Glutamatergic neuron (in vitro differentiated cells): ENCODE measurements around the gene PSRC1. TPM values are rescaled to one million over a fixed set of nuclear protein-coding genes. Genes with fewer than 3 reads are reported as not detected.

Experiments
- DNase-seq: peaks from one replicate; pipeline ENCODE4 v3.0.0; 2022
- H3K27ac Mint-ChIP-seq: one replicate; pipeline ENCODE4 v1.8.0; 2020; ENCODE audit warnings: mild to moderate bottlenecking, mixed read lengths, inconsistent platforms; ENCODE audit not compliant: unreplicated experiment
- H3K27me3 Mint-ChIP-seq: one replicate; pipeline ENCODE4 v1.8.0; 2020; ENCODE audit warnings: mild to moderate bottlenecking, moderate library complexity, mixed read lengths, inconsistent platforms; ENCODE audit not compliant: unreplicated experiment
- H3K36me3 Mint-ChIP-seq: one replicate; pipeline ENCODE4 v1.8.0; 2020; ENCODE audit warnings: mild to moderate bottlenecking, mixed read lengths, inconsistent platforms; ENCODE audit not compliant: unreplicated experiment
- H3K4me1 Mint-ChIP-seq: one replicate; pipeline ENCODE4 v1.8.0; 2020; ENCODE audit warnings: mild to moderate bottlenecking, low read depth, mixed read lengths, inconsistent platforms; ENCODE audit not compliant: unreplicated experiment
- H3K4me3 Mint-ChIP-seq: one replicate; pipeline ENCODE4 v1.8.0; 2020; ENCODE audit warnings: mild to moderate bottlenecking, mixed read lengths, inconsistent platforms; ENCODE audit not compliant: unreplicated experiment
- H3K9me3 Mint-ChIP-seq: one replicate; pipeline ENCODE4 v1.8.0; 2020; ENCODE audit warnings: mild to moderate bottlenecking, moderate library complexity, mixed read lengths, inconsistent platforms; ENCODE audit not compliant: unreplicated experiment
- CTCF ChIP-seq: fragments of 200-600 bp; sonication (generic); IDR thresholded peaks from one replicate; pipeline ENCODE4 v1.5.0; 2021; ENCODE audit not compliant: partially characterized antibody, unreplicated experiment
- total RNA-seq: library from RNA; stranded (reverse); fragmentation: NEBNext Ultra II Directional; extraction: Animal tissue kit (Norgen Biotek cat#: 25700); gene quantifications from one replicate; pipeline ENCODE4 v1.2.1, GENCODE V29; 2021; ENCODE audit not compliant: unreplicated experiment

PSRC1 gene
- total RNA-seq, 1 donor from 2014 or later = 13.9 TPM

GRCh38 chr1:109256085-109256484, 26.9 kb downstream of the PSRC1 start:
- Mint-ChIP-seq H3K4me1 (peaks cover 63% of the 10 kb centered on the region), H3K9me3 (peaks cover 24% of the 10 kb centered on the region), H3K4me3 (peak overlapping the region; percentile 97), H3K27ac (peak overlapping the region; percentile 100), H3K27me3 (peaks cover 29% of the 10 kb centered on the region), H3K36me3 (peaks cover 12% of the 10 kb centered on the region)
- no peak for TF ChIP-seq CTCF
- no peak for DNase-seq

GRCh38 chr1:109255678-109256077, 27.3 kb downstream of the PSRC1 start:
- peaks cover 62% of the 10 kb centered on the region for H3K4me1 Mint-ChIP-seq
- peak overlapping the region; percentile 100 for H3K27ac Mint-ChIP-seq
- peak overlapping the region; percentile 97 for H3K4me3 Mint-ChIP-seq
- H3K36me3 Mint-ChIP-seq = peaks cover 12% of the 10 kb centered on the region
- no peak for TF ChIP-seq CTCF
- H3K9me3 Mint-ChIP-seq = peaks cover 23% of the 10 kb centered on the region
- DNase-seq = peak; percentile 65
- H3K27me3 Mint-ChIP-seq = peaks cover 29% of the 10 kb centered on the region

- Mint-ChIP-seq H3K27ac (peak overlapping the region; percentile 100), H3K4me1 (peaks cover 58% of the 10 kb centered on the region), H3K4me3 (peak overlapping the region; percentile 97), H3K36me3 (peaks cover 12% of the 10 kb centered on the region), H3K27me3 (peaks cover 29% of the 10 kb centered on the region), H3K9me3 (peaks cover 22% of the 10 kb centered on the region)
- TF ChIP-seq CTCF = peak; percentile 11
- peak; percentile 66 for DNase-seq
Observed at GRCh38 chr1:109255097-109255651, 27.8 kb downstream of the PSRC1 start.

GRCh38 chr1:109254621-109255096, 28.3 kb downstream of the PSRC1 start:
- TF ChIP-seq CTCF = no peak
- H3K4me1 Mint-ChIP-seq = peaks cover 55% of the 10 kb centered on the region
- peaks cover 29% of the 10 kb centered on the region for H3K27me3 Mint-ChIP-seq
- H3K27ac Mint-ChIP-seq = peak overlapping the region; percentile 100
- DNase-seq = peak; percentile 65
- peak overlapping the region; percentile 97 for H3K4me3 Mint-ChIP-seq
- H3K36me3 Mint-ChIP-seq = peaks cover 12% of the 10 kb centered on the region
- H3K9me3 Mint-ChIP-seq = peaks cover 20% of the 10 kb centered on the region

- peak; percentile 53 for DNase-seq
- no peak for TF ChIP-seq CTCF
- Mint-ChIP-seq H3K36me3 (peaks cover 12% of the 10 kb centered on the region), H3K9me3 (peaks cover 20% of the 10 kb centered on the region), H3K4me3 (peak overlapping the region; percentile 97), H3K27me3 (peaks cover 29% of the 10 kb centered on the region), H3K4me1 (peaks cover 53% of the 10 kb centered on the region), H3K27ac (peak overlapping the region; percentile 100)
Observed at GRCh38 chr1:109253803-109254620, 28.9 kb downstream of the PSRC1 start.
